ENCODE data around the gene DXO.

DXO gene

GRCh38 chr6:31922942-31923341, 49.0 kb downstream of the DXO start:
- DNase-seq = no peak

- no peak for DNase-seq
These were observed 51.1 kb downstream of the DXO start for GRCh38 chr6:31920811-31921210.

Measured in NCI-H446 (cell line).